ENCODE measurements around the gene ALOX5.

DNA sequence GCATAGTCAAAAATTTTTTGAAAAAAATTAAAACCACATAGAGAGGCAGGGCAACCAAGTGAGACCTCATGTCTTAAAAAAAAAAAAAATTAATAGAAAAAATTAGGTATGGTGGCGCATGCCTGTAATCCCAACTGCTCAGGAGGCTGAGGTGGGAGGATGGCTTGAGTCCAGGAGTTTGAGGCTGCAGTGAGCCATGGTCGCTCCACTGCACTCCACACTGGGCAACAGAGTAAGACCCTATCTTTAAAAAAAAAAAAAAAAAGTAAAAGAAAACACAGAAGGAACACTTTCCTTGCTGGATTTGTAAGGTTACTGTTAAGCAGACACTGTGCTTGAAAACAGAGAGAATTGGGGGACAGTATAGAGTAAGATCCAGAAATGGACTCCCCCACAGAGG is 58.1 kb downstream of the ALOX5 start:
- TF ChIP-seq, protein P1, sequence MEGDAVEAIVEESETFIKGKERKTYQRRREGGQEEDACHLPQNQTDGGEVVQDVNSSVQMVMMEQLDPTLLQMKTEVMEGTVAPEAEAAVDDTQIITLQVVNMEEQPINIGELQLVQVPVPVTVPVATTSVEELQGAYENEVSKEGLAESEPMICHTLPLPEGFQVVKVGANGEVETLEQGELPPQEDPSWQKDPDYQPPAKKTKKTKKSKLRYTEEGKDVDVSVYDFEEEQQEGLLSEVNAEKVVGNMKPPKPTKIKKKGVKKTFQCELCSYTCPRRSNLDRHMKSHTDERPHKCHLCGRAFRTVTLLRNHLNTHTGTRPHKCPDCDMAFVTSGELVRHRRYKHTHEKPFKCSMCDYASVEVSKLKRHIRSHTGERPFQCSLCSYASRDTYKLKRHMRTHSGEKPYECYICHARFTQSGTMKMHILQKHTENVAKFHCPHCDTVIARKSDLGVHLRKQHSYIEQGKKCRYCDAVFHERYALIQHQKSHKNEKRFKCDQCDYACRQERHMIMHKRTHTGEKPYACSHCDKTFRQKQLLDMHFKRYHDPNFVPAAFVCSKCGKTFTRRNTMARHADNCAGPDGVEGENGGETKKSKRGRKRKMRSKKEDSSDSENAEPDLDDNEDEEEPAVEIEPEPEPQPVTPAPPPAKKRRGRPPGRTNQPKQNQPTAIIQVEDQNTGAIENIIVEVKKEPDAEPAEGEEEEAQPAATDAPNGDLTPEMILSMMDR (conservative IDR thresholded peaks at IDR 0.05; ENCODE audit: low read depth, low read length), result no peak
- TF ChIP-seq EZH2phosphoT487 (IDR thresholded peaks at IDR 0.05; ENCODE audit: borderline replicate concordance, low read length), result no peak
- TF ChIP-seq EZH2 (IDR thresholded peaks at IDR 0.05; ENCODE audit: low read length, unreplicated experiment), result no peak
